HG03159 (cell line): ENCODE results near the gene PPP4R4.
"Not testable (repeated sequence)": the region's sequence is repeated elsewhere in the genome, so short reads cannot be mapped to it uniquely, and the experiment has no call there.

Experiments used
- ATAC-seq: cut with Tn5 transposase; IDR thresholded peaks from one replicate; pipeline ENCODE4 v1.9.1; 2021; ENCODE audit warnings: mild to moderate bottlenecking, moderate library complexity; ENCODE audit not compliant: unreplicated experiment

PPP4R4 gene

DNA sequence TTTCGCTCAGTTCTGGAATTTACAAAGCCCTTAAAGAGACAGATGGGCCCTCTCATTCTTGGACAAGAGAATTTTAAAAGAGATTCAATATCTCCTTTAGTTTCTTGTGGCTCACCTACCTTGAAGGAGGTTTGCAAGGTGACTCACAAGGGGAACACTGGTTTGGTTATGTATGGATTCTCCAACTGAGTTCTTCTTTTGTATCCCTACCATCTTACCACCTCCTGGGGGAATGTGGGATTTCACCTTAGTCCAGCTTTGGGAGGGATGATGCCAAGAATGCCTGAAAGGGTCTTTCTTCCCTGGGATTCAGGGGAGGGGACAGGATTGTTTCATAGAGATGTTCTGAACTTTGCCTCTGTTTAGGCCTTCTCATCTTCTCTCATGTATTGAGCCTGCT, 3.7 kb downstream of the PPP4R4 start:
- ATAC-seq: no peak

- ATAC-seq: no peak
Measured at GRCh38 chr14:94179244-94179643, 5.1 kb downstream of the PPP4R4 start.

DNA sequence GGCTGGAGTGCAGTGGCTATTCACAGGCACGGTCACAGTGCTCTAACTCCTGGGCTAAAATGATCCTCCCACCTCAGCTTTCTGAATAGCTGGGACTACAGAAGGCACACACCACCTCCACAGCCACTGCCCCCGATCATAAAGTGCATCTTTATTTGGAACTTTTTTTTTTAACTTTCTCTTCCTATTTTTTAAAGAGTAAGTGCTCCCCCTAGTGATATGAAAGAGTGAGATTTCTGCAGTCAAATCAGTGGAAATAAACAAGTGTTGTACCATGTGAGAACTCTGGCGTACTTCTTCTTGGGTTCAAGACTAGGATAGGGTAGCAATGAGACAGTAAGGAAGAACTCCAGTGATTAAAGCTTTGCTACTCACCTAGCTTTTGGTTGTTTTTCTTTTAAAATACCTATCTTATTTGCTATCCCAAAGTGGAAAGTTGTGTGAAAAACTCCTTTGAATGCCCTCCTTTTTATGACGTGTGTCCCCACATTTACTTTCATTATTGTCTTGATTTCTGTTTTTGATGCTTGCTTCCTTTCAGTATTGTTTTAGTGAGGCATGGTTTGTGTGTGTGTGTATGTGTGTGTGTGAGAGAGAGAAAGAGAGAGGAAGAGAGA, 6.6 kb downstream of the PPP4R4 start:
- ATAC-seq: peak; percentile 69

DNA sequence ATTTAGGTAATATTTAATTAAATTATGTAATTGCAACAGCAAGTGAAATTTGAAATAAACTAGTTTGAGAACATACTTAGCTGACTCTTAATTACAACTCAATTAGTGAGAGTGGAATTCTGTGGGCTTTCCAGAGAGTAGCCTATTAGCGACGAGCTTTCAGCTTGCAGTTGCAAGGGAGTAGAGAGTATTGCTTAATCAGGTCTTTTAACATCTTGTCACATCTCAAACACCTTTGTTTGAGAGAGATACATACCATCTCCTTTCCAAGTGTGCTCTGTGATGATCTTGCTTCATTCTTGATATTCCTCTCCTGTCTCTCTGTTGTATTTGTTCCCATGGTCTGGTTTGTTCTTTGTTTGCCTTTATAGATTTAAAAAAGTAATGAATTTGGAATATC, 7.7 kb downstream of the PPP4R4 start:
- no peak for ATAC-seq

GRCh38 chr14:94192536-94192935, 18.4 kb downstream of the PPP4R4 start:
- ATAC-seq: no peak

DNA sequence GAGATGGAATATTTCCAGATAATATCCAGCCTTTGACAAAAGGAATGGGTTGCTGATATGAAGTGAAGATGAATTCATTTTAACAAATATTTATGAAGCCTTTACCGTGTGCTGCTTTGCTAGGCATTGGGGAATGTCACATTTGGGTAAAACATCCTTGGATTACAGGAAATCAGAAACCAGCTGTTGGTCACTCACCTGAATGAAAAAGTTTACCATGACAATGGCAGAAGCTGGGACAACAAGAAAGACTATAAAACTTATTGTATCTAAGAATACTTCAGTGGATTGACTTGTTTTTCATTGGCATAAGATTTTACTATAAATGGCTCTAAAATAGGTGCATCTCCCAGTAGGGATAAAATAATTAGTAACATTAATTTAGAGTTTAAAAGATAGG, 19.7 kb downstream of the PPP4R4 start:
- no peak for ATAC-seq

- no peak for ATAC-seq
Measured at GRCh38 chr14:94196057-94196456, 21.9 kb downstream of the PPP4R4 start.

GRCh38 chr14:94203473-94204210, 29.5 kb downstream of the PPP4R4 start:
- ATAC-seq: no peak

GRCh38 chr14:94213021-94213420, 38.9 kb downstream of the PPP4R4 start:
- ATAC-seq: no peak

DNA sequence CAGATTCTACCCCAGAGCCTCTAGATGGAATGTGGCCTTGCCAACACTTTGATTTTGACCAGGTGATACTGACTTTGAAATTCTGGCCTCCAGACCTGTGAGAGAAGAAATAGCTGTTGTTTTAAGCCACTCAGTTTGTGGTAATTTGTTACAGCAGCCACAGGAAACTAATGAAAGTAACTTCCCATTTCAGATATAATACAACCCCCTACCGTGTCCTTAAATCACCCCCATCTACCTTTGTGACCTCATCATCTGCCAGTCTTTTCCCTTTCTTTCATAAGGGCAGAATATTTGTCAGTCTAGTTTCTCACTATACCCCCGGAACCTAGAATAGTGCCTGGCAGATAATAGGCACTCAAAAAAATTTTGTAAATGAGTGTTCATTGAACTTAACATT, 39.6 kb downstream of the PPP4R4 start:
- no peak for ATAC-seq

GRCh38 chr14:94217116-94217515, 43.0 kb downstream of the PPP4R4 start:
- ATAC-seq: no peak

- not testable (repeated sequence) for ATAC-seq
Measured at GRCh38 chr14:94218198-94218886, 44.2 kb downstream of the PPP4R4 start.

DNA sequence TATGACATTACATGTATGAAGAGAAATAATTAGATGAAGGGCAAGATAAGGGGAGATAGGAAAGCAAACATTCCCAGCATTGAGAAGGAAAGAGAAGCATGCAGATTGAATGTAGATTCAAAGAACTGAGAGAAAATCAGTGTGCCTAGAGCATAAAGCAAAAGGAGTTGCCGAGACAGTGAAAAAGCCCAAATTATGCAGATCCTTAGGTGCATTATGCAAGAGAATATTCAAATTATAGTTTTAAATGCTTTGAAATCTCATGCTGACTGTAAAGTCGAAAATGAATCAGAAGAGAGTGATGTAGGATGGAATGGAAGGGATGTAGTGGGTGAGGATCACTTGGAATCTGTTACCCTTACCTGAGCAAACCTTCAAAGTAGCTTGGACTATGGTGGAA, 49.9 kb downstream of the PPP4R4 start:
- no peak for ATAC-seq

GRCh38 chr14:94225460-94226378, 51.6 kb downstream of the PPP4R4 start:
- ATAC-seq: no peak

- ATAC-seq: no peak
Measured at GRCh38 chr14:94227029-94227428, 52.9 kb downstream of the PPP4R4 start.

- no peak for ATAC-seq
Measured at GRCh38 chr14:94237046-94237445, 62.9 kb downstream of the PPP4R4 start.

- ATAC-seq: no peak
Measured at GRCh38 chr14:94237983-94238382, 63.9 kb downstream of the PPP4R4 start.

DNA sequence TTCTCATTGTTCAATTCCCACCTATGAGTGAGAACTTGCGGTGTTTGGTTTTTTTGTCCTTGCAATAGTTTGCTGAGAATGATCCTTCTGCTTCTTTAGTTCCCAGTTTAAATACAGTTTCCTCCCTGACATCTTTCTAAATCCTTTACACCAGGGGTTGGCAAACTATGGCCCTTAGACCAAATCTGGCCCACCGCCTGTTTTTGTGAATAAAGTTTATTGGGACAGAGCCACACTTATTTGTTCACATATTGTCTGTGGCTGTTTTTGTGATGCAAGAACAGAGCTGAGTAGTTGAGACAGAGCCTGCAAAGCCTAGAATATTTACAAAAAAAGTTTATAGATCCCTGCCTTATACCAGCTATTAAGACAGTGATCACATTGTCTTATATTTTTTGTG, 65.3 kb downstream of the PPP4R4 start:
- ATAC-seq: no peak

DNA sequence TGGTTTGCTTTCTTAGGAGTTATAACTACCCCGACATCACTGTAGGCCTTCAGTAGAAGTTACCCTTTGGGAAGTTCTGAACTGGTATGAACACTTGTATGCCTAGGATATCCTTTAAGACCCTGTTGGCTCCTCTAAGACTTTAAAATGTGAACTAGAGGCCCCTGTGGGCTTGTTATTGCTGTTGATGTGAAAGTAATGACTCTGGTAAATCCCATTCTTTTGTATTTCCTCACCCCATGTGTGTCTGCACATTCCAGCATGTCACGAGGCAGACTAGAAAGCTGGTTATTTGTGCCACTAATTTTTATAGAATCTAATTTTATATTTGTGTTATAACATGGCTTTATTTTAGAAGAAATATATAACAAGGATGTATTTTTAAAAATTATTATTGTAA, 70.1 kb downstream of the PPP4R4 start:
- ATAC-seq: no peak

DNA sequence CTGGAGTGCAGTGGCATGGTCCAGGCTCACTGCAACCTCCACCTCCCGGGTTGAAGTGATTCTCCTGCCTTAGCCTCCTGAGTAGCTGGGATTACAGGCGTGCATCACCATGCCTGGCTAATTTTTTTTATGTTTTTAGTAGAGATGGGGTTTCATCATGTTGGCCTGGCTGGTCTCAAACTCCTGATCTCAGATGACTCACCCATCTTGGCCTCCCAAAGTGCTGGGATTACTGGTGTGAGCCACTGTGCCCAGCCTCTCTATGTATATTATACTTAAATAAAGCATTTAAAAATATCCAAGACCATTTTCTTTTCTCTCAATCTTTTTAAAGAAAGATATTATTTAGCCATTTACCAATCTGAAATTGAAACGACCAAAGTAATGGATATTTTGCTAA, 90.1 kb downstream of the PPP4R4 start:
- not testable (repeated sequence) for ATAC-seq

DNA sequence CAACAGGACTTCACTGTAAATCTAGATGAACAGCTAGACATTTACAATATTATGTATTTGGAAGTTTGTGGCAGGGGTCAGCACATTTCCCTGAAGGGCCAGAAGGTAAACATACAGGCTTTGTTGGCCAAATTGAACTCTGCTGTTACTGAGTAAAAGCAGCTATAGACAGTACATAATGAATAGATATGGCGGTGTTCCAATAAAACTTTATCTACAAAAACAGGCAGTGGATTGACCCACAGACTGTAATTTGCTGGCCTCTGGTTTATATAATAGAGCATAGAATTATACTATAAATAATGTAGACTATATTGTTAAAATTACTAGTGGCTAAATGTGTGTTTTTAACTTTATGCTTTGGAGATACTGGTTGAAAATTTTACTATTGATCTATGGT, 93.2 kb downstream of the PPP4R4 start:
- ATAC-seq: no peak
